ENCODE data around the gene KRTAP9-2. TPM values are rescaled to one million over a fixed set of nuclear protein-coding genes. Genes with fewer than 3 reads are reported as not detected.
"Not testable (repeated sequence)": the region's sequence is repeated elsewhere in the genome, so short reads cannot be mapped to it uniquely, and the experiment has no call there.

Gene KRTAP9-2
- not detected in 2 replicates for total RNA-seq (2014; rRNA removed; shearing (Covaris generic))
- not detected in 2 replicates for polyA plus RNA-seq (2016; fragmentation: Nextera tagmentation; extraction: Ambion mirVana)

GRCh38 chr17:41226598-41227095 lies at the start of gene KRTAP9-2:
KRTAP9-2 (plus strand) TSS chr17:41226648; CDS start chr17:41226655, 7 bp downstream.
- H2AFZ ChIP-seq; H3K4me3 ChIP-seq; H3K9ac ChIP-seq; H3K79me2 ChIP-seq (ENCODE audit: insufficient read depth); H3K27me3 ChIP-seq (replicated peaks; ENCODE audit: insufficient read depth); H3K4me1 ChIP-seq (ENCODE audit: insufficient read depth); H3K4me2 ChIP-seq (ENCODE audit: unreplicated experiment); H3K9me3 ChIP-seq (ENCODE audit: low read depth); DNase-seq; in situ Hi-C loops (cut with MboI); H3K9me2 ChIP-seq (ENCODE audit: insufficient read depth); H3F3A ChIP-seq (ENCODE audit: insufficient read depth); H4K20me1 ChIP-seq (ENCODE audit: insufficient read depth); H3K27ac ChIP-seq; H3K36me3 ChIP-seq (ENCODE audit: low read depth): not testable (repeated sequence)
- 20 to 21% methylated on average over 1 to 3 of the region's 4 CpGs for whole genome bisulfite sequencing, 2 experiments (ENCODE audit: low coverage in 1 of 2, low lambda C conversion rate in 2 of 2, missing lambda C conversion rate in 2 of 2)

- no peak overlapping the region for H3K4me3 ChIP-seq
- H3K9ac ChIP-seq: no peak overlapping the region
- no peaks in the 10 kb centered on the region for H4K20me1 ChIP-seq (ENCODE audit: insufficient read depth)
- in situ Hi-C loops (cut with MboI): no loop called here
- no peak overlapping the region for H2AFZ ChIP-seq
- no peaks in the 10 kb centered on the region for H3K36me3 ChIP-seq (ENCODE audit: low read depth)
- no peaks in the 10 kb centered on the region for H3K9me2 ChIP-seq (ENCODE audit: insufficient read depth)
- H3K27ac ChIP-seq: no peak overlapping the region
- DNase-seq: no peak
- no peaks in the 10 kb centered on the region for H3K9me3 ChIP-seq (ENCODE audit: low read depth)
- WGBS, 2 experiments (ENCODE audit: low coverage in 1 of 2, low lambda C conversion rate in 2 of 2, missing lambda C conversion rate in 2 of 2): 82 to 84% methylated on average over 3 of the region's 3 CpGs
- H3K4me1 ChIP-seq (ENCODE audit: insufficient read depth): peaks cover 19% of the 10 kb centered on the region
- no peak overlapping the region for H3K4me2 ChIP-seq (ENCODE audit: unreplicated experiment)
- peaks cover 26% of the 10 kb centered on the region for H3F3A ChIP-seq (ENCODE audit: insufficient read depth)
- no peaks in the 10 kb centered on the region for H3K79me2 ChIP-seq (ENCODE audit: insufficient read depth)
- no peak for TF ChIP-seq EZH2phosphoT487 (IDR thresholded peaks at IDR 0.05; ENCODE audit: insufficient read depth, low read depth)
- no peak for TF ChIP-seq EZH2 (IDR thresholded peaks at IDR 0.05; ENCODE audit: insufficient read depth, poor library complexity, severe bottlenecking)
- H3K27me3 ChIP-seq (replicated peaks; ENCODE audit: insufficient read depth): no peaks in the 10 kb centered on the region
Observed at GRCh38 chr17:41176744-41177387, 49.6 kb upstream of the KRTAP9-2 start.

GRCh38 chr17:41177727-41178271 lies 48.6 kb upstream of the KRTAP9-2 start, which contains the start of gene KRTAP4-2:
KRTAP4-2 (minus strand) TSS chr17:41178221; CDS start chr17:41178164, 57 bp downstream.
- TF ChIP-seq EZH2 (IDR thresholded peaks at IDR 0.05; ENCODE audit: insufficient read depth, poor library complexity, severe bottlenecking) (no peak), EZH2phosphoT487 (IDR thresholded peaks at IDR 0.05; ENCODE audit: insufficient read depth, low read depth) (no peak)
- Histone ChIP-seq H3F3A (ENCODE audit: insufficient read depth) (peaks cover 26% of the 10 kb centered on the region), H3K4me3 (0 out of 2 replicates have a peak within 1 kb of the TSS, but pooled peaks have one; percentile 13), H2AFZ (peak within 1 kb of the TSS; percentile 65), H3K9me2 (ENCODE audit: insufficient read depth) (no peaks in the 10 kb centered on the region), H3K4me1 (ENCODE audit: insufficient read depth) (peaks cover 18% of the 10 kb centered on the region), H3K4me2 (ENCODE audit: unreplicated experiment) (peak within 1 kb of the TSS; percentile 21), H3K36me3 (ENCODE audit: low read depth) (no peaks in the 10 kb centered on the region), H3K79me2 (ENCODE audit: insufficient read depth) (no peaks in the 10 kb centered on the region), H3K9ac (peak within 1 kb of the TSS; percentile 73), H3K9me3 (ENCODE audit: low read depth) (no peaks in the 10 kb centered on the region), H3K27me3 (replicated peaks; ENCODE audit: insufficient read depth) (no peaks in the 10 kb centered on the region), H4K20me1 (ENCODE audit: insufficient read depth) (no peaks in the 10 kb centered on the region), H3K27ac (peak within 1 kb of the TSS; percentile 96)
- DNase-seq: no peak
- in situ Hi-C loops (cut with MboI): no loop called here
- WGBS, 2 experiments (ENCODE audit: low coverage in 1 of 2, low lambda C conversion rate in 2 of 2, missing lambda C conversion rate in 2 of 2): 98 to 100% methylated on average over 7 of the region's 7 CpGs

- no peaks in the 10 kb centered on the region for H3K36me3 ChIP-seq (ENCODE audit: low read depth)
- in situ Hi-C loops (cut with MboI): no loop called here
- 32 to 33% methylated on average over 3 of the region's 3 CpGs for WGBS, 2 experiments (ENCODE audit: low coverage in 1 of 2, low lambda C conversion rate in 2 of 2, missing lambda C conversion rate in 2 of 2)
- peak overlapping the region; percentile 5 for H3K4me2 ChIP-seq (ENCODE audit: unreplicated experiment)
- DNase-seq: peak; percentile 90
- no peaks in the 10 kb centered on the region for H3K9me2 ChIP-seq (ENCODE audit: insufficient read depth)
- H3K27ac ChIP-seq: peak overlapping the region; percentile 96
- H3K27me3 ChIP-seq (replicated peaks; ENCODE audit: insufficient read depth): no peaks in the 10 kb centered on the region
- 0 out of 2 replicates have a peak overlapping the region, but pooled peaks have one; percentile 13 for H3K4me3 ChIP-seq
- no peaks in the 10 kb centered on the region for H3K9me3 ChIP-seq (ENCODE audit: low read depth)
- TF ChIP-seq EZH2 (IDR thresholded peaks at IDR 0.05; ENCODE audit: insufficient read depth, poor library complexity, severe bottlenecking) (no peak), EZH2phosphoT487 (IDR thresholded peaks at IDR 0.05; ENCODE audit: insufficient read depth, low read depth) (no peak)
- no peaks in the 10 kb centered on the region for H4K20me1 ChIP-seq (ENCODE audit: insufficient read depth)
- H3K4me1 ChIP-seq (ENCODE audit: insufficient read depth): peaks cover 18% of the 10 kb centered on the region
- peak overlapping the region; percentile 65 for H2AFZ ChIP-seq
- H3K79me2 ChIP-seq (ENCODE audit: insufficient read depth): no peaks in the 10 kb centered on the region
- H3K9ac ChIP-seq: peak overlapping the region; percentile 73
- peaks cover 26% of the 10 kb centered on the region for H3F3A ChIP-seq (ENCODE audit: insufficient read depth)
Observed at GRCh38 chr17:41178341-41178740, 48.1 kb upstream of the KRTAP9-2 start.

Measured in GM23248 (cell line).